CD14-positive monocyte (primary cell): Measurements from ENCODE around the gene C3orf70. TPM values are rescaled to one million over a fixed set of nuclear protein-coding genes. Genes with fewer than 3 reads are reported as not detected.

Source experiments
- DNase-seq, 3 donors: peaks; one replicate each; pipeline ENCODE4 v3.0.0-alpha.2; 2011 to 2022
- H2AFZ ChIP-seq: 2 replicates; pipeline ENCODE4 v1.6.0; 2012; ENCODE audit warnings: mild to moderate bottlenecking, low read depth, low read length, inconsistent platforms; ENCODE audit not compliant: insufficient read depth, poor library complexity, severe bottlenecking
- H3K27ac ChIP-seq, 2 donors: 1 replicate in 1 of 2; 2 replicates in 1 of 2; pipeline ENCODE4 v1.5.1; 2012 to 2013; ENCODE audit warnings: low read length in 2 of 2, control low read depth in 1 of 2, inconsistent platforms in 1 of 2, low read depth in 1 of 2, mild to moderate bottlenecking in 1 of 2
- H3K27me3 ChIP-seq, 2 donors: one replicate each; pipeline versions ENCODE4 v1.6.0 to v1.6.1; 2011 to 2013; ENCODE audit warnings: low read length in 2 of 2; ENCODE audit not compliant: control insufficient read depth in 2 of 2, insufficient read depth in 2 of 2
- H3K36me3 ChIP-seq, 2 donors: replicated peaks in 1 of 2; 1 replicate in 1 of 2; 2 replicates in 1 of 2; pipeline versions ENCODE4 v1.5.1 to v1.6.1; 2012 to 2013; ENCODE audit warnings: low read length in 2 of 2, control low read depth in 1 of 2, inconsistent platforms in 1 of 2, mild to moderate bottlenecking in 1 of 2; ENCODE audit not compliant: insufficient read depth in 2 of 2, control insufficient read depth in 1 of 2
- H3K4me1 ChIP-seq, 2 donors: 1 replicate in 1 of 2; 2 replicates in 1 of 2; pipeline versions ENCODE4 v1.5.1 to v1.6.1; 2012 to 2013; ENCODE audit warnings: low read length in 2 of 2, control low read depth in 1 of 2, inconsistent platforms in 1 of 2, mild to moderate bottlenecking in 1 of 2, moderate library complexity in 1 of 2; ENCODE audit not compliant: insufficient read depth in 2 of 2, control insufficient read depth in 1 of 2
- H3K4me2 ChIP-seq: replicated peaks from 2 replicates; pipeline ENCODE3; 2012; ENCODE audit warnings: low read length, moderate library complexity, mild to moderate bottlenecking; ENCODE audit not compliant: poor library complexity, severe bottlenecking; ENCODE audit errors: extremely low read depth
- H3K4me3 ChIP-seq, 3 experiments: fragments of 200-600 bp in 1 of 3; sonication (generic) in 1 of 3; replicated peaks in 1 of 3; 1 replicate in 2 of 3; 2 replicates in 1 of 3; pipeline ENCODE4 v1.5.1; 2011 to 2013; ENCODE audit warnings: low read length in 3 of 3, mild to moderate bottlenecking in 3 of 3, control low read depth in 2 of 3, low read depth in 2 of 3, inconsistent platforms in 1 of 3, moderate library complexity in 1 of 3
- H3K79me2 ChIP-seq: 2 replicates; pipeline ENCODE4 v1.6.0; 2012; ENCODE audit warnings: mild to moderate bottlenecking, control low read depth, inconsistent platforms, low read length, moderate library complexity; ENCODE audit not compliant: insufficient read depth
- H3K9ac ChIP-seq: 2 replicates; pipeline ENCODE4 v1.6.0; 2017; ENCODE audit warnings: low read length, mild to moderate bottlenecking; ENCODE audit not compliant: insufficient read depth, poor library complexity, severe bottlenecking
- H3K9me3 ChIP-seq, 2 donors: replicated peaks in 1 of 2; 1 replicate in 1 of 2; 2 replicates in 1 of 2; pipeline versions ENCODE4 v1.5.1 to v1.6.1; 2012 to 2013; ENCODE audit warnings: low read length in 2 of 2, control low read depth in 1 of 2; ENCODE audit not compliant: control insufficient read depth in 1 of 2, insufficient read depth in 1 of 2
- H4K20me1 ChIP-seq: 2 replicates; pipeline ENCODE4 v1.6.0; 2012; ENCODE audit warnings: mild to moderate bottlenecking, low read length, control low read depth, moderate library complexity; ENCODE audit not compliant: insufficient read depth
- H3K27ac Mint-ChIP-seq, 7 donors: one replicate each; pipeline ENCODE4 v1.8.0; 2020; ENCODE audit warnings: mild to moderate bottlenecking in 7 of 7, mixed read lengths in 7 of 7, moderate library complexity in 6 of 7, inconsistent platforms in 2 of 7
- H3K27me3 Mint-ChIP-seq, 3 donors: one replicate each; pipeline ENCODE4 v1.8.0; 2021 to 2022; ENCODE audit warnings: low read depth in 3 of 3, mild to moderate bottlenecking in 3 of 3, mixed read lengths in 3 of 3, moderate library complexity in 3 of 3, inconsistent platforms in 1 of 3
- H3K36me3 Mint-ChIP-seq, 2 donors: one replicate each; pipeline ENCODE4 v1.8.0; 2020; ENCODE audit warnings: mixed read lengths in 2 of 2, inconsistent platforms in 1 of 2, mild to moderate bottlenecking in 1 of 2
- H3K4me1 Mint-ChIP-seq: one replicate; pipeline ENCODE4 v1.8.0; 2020; ENCODE audit warnings: mild to moderate bottlenecking, mixed read lengths
- H3K4me3 Mint-ChIP-seq, 2 donors: one replicate each; pipeline ENCODE4 v1.8.0; 2020; ENCODE audit warnings: mild to moderate bottlenecking in 2 of 2, mixed read lengths in 2 of 2, moderate library complexity in 1 of 2
- H3K9me3 Mint-ChIP-seq, 7 donors: one replicate each; pipeline ENCODE4 v1.8.0; 2020 to 2022; ENCODE audit warnings: mixed read lengths in 7 of 7, mild to moderate bottlenecking in 6 of 7, moderate library complexity in 6 of 7, inconsistent platforms in 2 of 7
- CTCF ChIP-seq: fragments of 200-600 bp; IDR thresholded peaks from one replicate; pipeline ENCODE4 v1.8.0; 2022; ENCODE audit warnings: antibody characterized with exemption, mild to moderate bottlenecking
- WGBS: methylation state at CpG from one replicate; pipeline ENCODE4 v1.1.5; 2013; ENCODE audit warnings: missing lambda C conversion rate; ENCODE audit not compliant: insufficient coverage; 5-methylcytosine and 5-hydroxymethylcytosine counted together
- intact Hi-C, 2 donors: fragments of 100-400 bp; cut with micrococcal nuclease; formaldehyde crosslinking; loops; one replicate each; pipeline versions ENCODE4 v1.15.0 to v1.15.1; 2023
- polyA plus RNA-seq, 3 donors: library from polyadenylated mRNA; depleted of rRNA in 1 of 3; unstranded in 2 of 3; stranded (reverse) in 1 of 3; fragments of 300-500 nt in 2 of 3; fragments of >200 nt in 1 of 3; fragmentation: Illumina TruSeq in 2 of 3; gene quantifications; 1 replicate in 2 of 3; 2 replicates in 1 of 3; pipeline ENCODE4 v1.2.3, GENCODE V29; 2012 to 2021

The C3orf70 gene
- polyA plus RNA-seq, 3 donors = 0.01 to 0.08 TPM; not detected in 1

DNA sequence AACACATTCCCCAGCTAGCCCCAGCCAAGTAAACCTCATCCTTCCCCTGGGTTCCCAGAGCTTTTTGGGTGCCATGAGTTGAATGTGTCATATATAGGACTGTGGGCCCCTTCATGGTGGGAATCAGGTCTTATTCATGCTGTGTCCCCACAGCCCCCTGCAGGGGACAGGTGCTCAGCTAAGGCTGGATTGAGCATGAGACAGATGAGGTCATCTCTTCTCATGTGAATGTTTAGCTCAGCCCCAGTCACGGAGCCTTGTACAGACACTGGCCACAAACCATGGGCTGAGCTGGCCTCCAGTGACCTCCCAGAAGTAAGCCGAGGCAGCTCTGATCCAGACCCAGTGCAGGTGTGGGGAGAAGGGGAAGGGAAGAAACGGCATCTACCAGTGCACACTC, 70.7 kb downstream of the C3orf70 start:
- no peak overlapping the region for H2AFZ ChIP-seq
- no peak overlapping the region for H3K4me3 ChIP-seq
- peaks cover 2 to 7% (median 4%) of the 10 kb centered on the region in 3 donors for H3K27me3 Mint-ChIP-seq
- H3K27me3 ChIP-seq = no peaks in the 10 kb centered on the region
- H3K9me3 Mint-ChIP-seq = no peaks in the 10 kb centered on the region
- H3K79me2 ChIP-seq = no peaks in the 10 kb centered on the region
- TF ChIP-seq CTCF = no peak
- no peaks in the 10 kb centered on the region for H3K36me3 Mint-ChIP-seq
- 94% methylated on average over 3 of the region's 3 CpGs for WGBS
- H3K4me1 ChIP-seq = no peaks in the 10 kb centered on the region
- no peaks in the 10 kb centered on the region for H4K20me1 ChIP-seq
- H3K27ac ChIP-seq = no peak overlapping the region
- no peaks in the 10 kb centered on the region for H3K4me1 Mint-ChIP-seq
- H3K9me3 ChIP-seq = no peaks in the 10 kb centered on the region
- no peak overlapping the region for H3K27ac Mint-ChIP-seq
- H3K4me2 ChIP-seq = no peak overlapping the region
- no peak for DNase-seq
- H3K9ac ChIP-seq = no peak overlapping the region
- H3K36me3 ChIP-seq = no peaks in the 10 kb centered on the region
- H3K4me3 Mint-ChIP-seq = no peak overlapping the region
- intact Hi-C loops = no loop called here

- intact Hi-C loops = no loop called here
- H3K9ac ChIP-seq = no peak overlapping the region
- H3K4me3 ChIP-seq = no peak overlapping the region
- H3K27ac Mint-ChIP-seq = no peak overlapping the region
- no peak for TF ChIP-seq CTCF
- no peaks in the 10 kb centered on the region for H3K4me1 ChIP-seq
- no peak overlapping the region for H3K27ac ChIP-seq
- H3K4me3 Mint-ChIP-seq = no peak overlapping the region
- H3K79me2 ChIP-seq = no peaks in the 10 kb centered on the region
- no peaks in the 10 kb centered on the region for H3K27me3 ChIP-seq
- H3K9me3 ChIP-seq = no peaks in the 10 kb centered on the region
- no peaks in the 10 kb centered on the region for H3K36me3 ChIP-seq
- DNase-seq = no peak
- H3K4me2 ChIP-seq = no peak overlapping the region
- no peaks in the 10 kb centered on the region for H3K36me3 Mint-ChIP-seq
- no peaks in the 10 kb centered on the region for H3K9me3 Mint-ChIP-seq
- H3K4me1 Mint-ChIP-seq = no peaks in the 10 kb centered on the region
- peaks cover 2 to 9% (median 4%) of the 10 kb centered on the region in 3 donors for H3K27me3 Mint-ChIP-seq
- no peak overlapping the region for H2AFZ ChIP-seq
- no peaks in the 10 kb centered on the region for H4K20me1 ChIP-seq
- 62% methylated on average over 1 of the region's 1 CpG for WGBS
These were observed 71.3 kb downstream of the C3orf70 start for GRCh38 chr3:185081521-185081920.
